NCI-H2081 treated with DMSO at 0.1 percent for 48 hours (cell line): ENCODE results near the gene XXYLT1.

Experiments used
- DNase-seq: peaks from one replicate; lab custom pipeline; 2025; lab: John Stamatoyannopoulos, UW

Gene XXYLT1

DNA sequence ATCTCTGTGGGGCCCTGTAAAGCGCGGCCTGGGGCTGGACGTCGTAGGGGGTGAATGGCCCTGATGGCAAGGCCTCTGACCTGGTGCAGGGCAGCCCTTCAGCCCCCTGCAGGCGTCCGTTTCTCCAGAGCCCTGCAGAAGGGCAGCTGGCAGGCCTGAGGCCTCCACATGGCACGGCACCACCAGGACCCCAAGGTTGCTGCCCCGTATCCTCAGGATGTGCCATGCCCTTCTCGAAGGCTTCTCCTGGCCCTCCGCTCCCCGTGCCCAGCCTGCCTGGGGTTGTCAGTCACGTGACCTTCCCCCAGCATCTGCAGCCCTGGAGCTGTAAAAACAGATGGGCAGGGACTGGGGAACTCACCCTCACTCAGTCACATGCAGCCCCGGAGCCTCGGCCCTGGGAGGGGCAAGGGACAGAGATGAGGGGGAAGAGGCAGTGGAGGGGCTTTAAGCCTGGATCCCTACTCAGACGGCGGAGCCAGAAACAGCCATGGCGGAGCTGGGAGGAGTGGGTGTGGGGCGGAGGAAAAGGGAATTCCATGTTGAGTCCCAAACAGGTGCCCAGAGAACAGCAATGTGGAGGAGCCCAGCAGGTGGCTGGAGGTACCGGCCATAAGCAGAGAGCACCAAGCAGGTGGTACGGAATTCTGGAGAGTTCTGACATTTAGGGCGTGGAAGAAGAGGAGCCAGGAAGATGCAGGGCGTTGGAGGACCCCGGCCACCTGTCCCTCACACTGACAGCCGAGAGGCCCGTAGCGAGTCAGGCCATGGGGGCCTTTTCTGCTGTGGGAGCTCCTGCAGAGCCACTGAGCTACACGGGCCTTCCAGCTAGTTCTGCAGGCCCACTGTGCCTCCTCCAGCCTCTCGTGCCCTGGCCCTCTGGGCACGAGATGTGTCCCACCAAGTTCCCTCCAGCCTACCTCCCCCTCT, 193.1 kb downstream of the XXYLT1 start:
- DNase-seq: no peak

DNA sequence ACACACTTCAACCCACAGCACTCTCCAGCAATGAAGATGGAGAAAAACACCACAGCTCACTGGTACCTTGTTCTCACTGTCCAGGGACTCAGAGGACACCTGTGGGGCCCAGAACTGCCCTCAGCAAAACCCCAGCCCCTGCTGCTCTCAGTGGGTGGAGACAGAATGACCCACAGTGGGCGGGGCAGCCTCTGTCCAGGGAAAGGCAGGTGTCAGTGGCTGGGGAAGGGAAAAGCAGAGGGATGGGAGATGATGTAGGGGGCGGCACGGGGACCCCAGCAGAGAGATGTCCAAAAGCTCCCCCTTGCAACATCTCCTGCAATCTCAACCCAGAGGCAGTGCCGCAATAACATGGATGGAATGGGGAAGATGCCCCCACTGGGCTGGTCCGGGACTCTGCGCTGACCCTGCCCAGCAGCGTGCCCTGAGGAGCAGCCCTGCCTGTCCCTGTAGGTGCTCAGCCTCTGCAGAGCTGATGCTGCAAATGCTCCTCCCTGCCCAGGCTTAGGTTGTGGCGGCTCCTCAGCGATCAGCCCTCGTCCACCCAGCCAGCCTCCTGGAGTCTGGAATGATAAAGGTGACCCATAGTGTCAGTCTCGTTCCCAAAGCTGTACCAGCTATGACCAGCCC, 193.9 kb downstream of the XXYLT1 start:
- DNase-seq: no peak

GRCh38 chr3:195075941-195076875, 194.8 kb downstream of the XXYLT1 start:
- no peak for DNase-seq

GRCh38 chr3:195075199-195075940, 195.6 kb downstream of the XXYLT1 start:
- DNase-seq: no peak

GRCh38 chr3:195073866-195074860, 196.8 kb downstream of the XXYLT1 start:
- DNase-seq: no peak

DNA sequence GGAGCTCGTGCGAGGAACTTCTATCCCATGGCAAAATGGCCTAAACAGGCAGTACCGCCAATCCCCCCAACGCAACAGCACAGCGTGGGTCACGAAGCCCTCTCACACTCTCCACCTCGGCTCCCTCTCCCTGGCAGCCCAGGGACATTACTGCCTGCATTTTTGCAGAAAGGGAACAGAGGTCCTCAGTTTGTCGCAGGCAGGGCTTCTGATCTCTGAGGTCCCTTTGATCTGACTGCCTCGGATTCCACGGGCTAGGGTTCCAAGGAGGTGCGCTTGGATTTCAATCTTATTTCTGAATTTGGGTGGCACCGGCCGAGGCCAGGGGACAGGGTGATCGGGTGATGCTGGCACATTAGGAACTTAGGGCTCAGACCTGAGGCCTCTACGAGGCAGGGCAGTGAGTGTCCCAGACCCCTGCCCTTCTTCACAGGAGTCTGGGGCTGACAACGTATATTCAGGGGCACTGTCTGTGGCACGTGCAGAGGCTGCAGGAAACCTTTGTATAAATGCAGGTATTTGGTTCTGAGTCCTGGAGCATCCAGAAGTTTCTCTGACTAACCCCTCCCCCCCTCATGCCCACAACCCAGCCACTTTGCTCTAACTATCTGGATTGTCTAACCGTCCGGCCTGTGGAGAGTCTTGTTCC, 197.9 kb downstream of the XXYLT1 start:
- no peak for DNase-seq

GRCh38 chr3:195071916-195072820, 198.8 kb downstream of the XXYLT1 start:
- no peak for DNase-seq

DNA sequence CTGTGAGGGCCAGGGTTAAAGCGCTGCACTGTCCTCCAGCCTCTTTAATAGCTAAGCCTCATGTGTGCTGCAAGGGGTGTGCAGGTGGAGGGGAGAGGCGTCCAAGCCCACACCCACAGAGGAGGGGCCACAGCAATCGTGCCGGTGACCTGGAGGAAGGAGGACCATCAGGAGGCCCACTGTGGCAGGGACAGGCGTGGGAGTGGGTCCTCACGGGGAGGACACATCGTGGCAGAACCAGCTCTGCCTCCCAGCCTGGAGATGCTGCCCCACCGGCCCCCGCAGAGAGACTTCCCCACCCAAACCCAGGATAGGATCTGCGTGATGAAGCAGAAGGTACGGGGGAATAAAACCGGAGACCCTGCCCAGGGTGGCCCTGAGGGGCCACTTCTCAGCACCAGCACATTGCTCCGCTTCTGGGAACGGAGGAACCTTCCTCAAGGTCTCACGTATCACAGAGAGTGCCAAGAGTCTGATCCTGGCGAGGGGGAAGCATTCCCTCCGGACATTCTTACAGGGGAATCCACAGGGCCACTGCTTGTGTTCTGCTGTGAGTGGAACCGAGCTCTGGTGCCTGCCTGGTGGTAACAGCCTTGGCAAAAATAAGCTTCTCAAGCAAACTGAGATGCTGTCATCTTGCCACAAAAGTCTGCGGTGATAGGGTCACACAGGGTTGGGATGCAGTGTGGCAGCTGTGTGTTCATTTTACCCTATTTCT, 199.8 kb downstream of the XXYLT1 start:
- DNase-seq: no peak

- DNase-seq: no peak
Observed at GRCh38 chr3:195070336-195070735, 200.6 kb downstream of the XXYLT1 start.

DNA sequence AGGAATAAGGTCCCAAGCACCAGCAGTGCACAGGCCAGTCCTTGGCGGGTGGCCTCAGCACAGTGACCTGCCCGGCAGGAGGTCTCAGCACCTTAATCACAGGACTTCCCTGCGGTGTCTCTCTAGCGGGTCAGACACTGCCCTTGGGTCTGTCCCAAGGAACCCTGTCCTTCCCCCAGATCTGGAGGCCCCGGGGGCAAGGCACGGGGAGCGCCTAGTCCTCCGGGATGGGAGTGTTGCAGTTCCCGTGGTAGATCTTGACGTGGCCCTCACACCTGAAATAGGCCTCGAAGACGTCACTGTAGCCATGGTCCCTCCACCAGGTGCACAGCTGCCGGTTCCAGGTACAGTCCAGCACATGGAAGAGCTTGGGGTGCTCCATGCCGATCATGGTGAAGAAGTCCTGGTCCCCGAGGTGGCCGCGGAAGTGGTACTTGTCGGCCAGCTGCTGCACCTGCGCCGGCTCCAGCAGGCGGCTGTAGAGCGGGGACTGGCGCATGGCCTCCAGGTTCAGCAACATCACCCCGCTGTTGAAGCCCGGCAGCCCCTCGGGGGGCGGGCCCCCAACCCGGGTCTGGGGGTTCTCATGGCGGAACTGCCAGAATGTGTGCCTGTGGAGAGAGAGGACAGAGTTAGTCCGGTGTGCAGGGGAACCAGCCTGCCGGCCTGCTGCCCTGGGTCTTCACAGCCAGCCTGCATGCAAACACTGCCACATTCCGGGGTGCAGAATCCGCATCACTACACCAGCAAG, 201.3 kb downstream of the XXYLT1 start:
- no peak for DNase-seq

GRCh38 chr3:195068084-195069080, 202.6 kb downstream of the XXYLT1 start:
- no peak for DNase-seq

DNA sequence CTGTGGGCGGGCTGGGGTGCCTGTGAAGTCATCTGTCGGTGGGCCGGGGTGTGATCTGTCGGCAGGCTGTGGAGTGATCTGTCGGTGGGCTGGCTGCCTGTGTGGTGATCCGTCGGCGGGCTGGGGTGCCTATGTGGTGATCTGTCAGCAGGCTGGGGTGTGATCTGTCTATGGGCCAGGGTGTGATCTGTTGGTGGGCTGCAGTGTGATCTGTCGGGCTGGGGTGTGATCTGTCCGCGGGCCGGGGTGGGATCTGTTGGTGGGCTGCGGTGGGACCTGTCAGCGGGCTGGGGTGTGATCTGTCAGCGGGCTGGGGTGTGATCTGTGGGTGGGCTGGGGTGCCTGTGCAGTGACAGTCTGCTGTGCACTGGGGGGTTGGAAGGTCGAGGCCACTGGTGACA, 204.5 kb downstream of the XXYLT1 start:
- no peak for DNase-seq

GRCh38 chr3:195065864-195066185, 205.1 kb downstream of the XXYLT1 start:
- no peak for DNase-seq

GRCh38 chr3:195065142-195065863, 205.7 kb downstream of the XXYLT1 start:
- DNase-seq: no peak

DNA sequence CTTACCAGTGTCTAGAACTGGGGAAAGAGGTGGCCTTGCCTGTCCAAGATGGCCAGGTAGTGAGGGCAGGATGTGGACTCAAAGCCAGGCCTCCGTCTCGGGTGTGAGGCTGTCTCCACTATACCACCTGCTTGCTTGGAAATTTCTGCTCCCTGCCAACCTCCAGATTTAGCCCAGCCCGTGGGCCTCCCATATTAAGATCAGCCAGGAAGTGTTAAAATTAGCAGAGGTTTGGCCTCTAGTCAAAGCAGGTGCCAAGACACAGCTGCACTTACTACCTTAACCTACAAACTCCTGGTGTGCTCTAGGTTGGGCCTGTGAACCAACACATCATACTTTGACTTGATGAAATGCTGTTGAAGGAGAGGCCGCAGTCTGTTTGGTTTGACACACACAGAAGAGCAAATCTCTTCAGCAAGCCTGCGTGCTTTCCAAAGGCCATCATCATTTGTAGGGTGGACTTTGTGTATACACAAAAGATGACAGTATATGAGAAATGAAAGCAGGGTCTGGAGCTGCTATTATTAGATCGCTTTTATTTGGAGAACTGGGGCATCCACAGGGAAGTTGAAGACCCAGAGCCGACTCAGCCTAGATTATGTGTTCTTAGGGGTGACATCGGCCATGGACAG, 206.5 kb downstream of the XXYLT1 start:
- DNase-seq: no peak
